Smooth muscle cell (in vitro differentiated cells): ENCODE results near the gene RAB3D. TPM values are rescaled to one million over a fixed set of nuclear protein-coding genes. Genes with fewer than 3 reads are reported as not detected.

Experiments
- DNase-seq: peaks from one replicate; lab custom pipeline; 2025; ENCODE audit not compliant: unreplicated experiment; lab: John Stamatoyannopoulos, UW
- H2AFZ ChIP-seq: fragments of 200-600 bp; sonication (generic); 2 replicates; pipeline ENCODE4 v1.6.0; 2016; ENCODE audit warnings: antibody characterized with exemption, low read depth, mild to moderate bottlenecking
- H3F3A ChIP-seq: fragments of 200-600 bp; sonication (generic); 2 replicates; pipeline ENCODE4 v1.6.0; 2017; ENCODE audit warnings: antibody characterized with exemption, low read depth
- H3K27ac ChIP-seq: fragments of 200-600 bp; sonication (generic); 2 replicates; pipeline ENCODE4 v1.5.1; 2016; ENCODE audit warnings: low read depth, mild to moderate bottlenecking
- H3K27me3 ChIP-seq: fragments of 200-600 bp; sonication (generic); 2 replicates; pipeline ENCODE4 v1.6.1; 2016; ENCODE audit warnings: low read depth, mild to moderate bottlenecking
- H3K36me3 ChIP-seq: fragments of 200-600 bp; sonication (generic); 2 replicates; pipeline ENCODE4 v1.5.1; 2016; ENCODE audit warnings: low read depth
- H3K4me1 ChIP-seq: fragments of 200-600 bp; sonication (generic); 2 replicates; pipeline ENCODE4 v1.5.1; 2016; ENCODE audit warnings: low read depth
- H3K4me2 ChIP-seq: fragments of 200-600 bp; sonication (generic); 2 replicates; pipeline ENCODE4 v1.6.0; 2016; ENCODE audit warnings: mild to moderate bottlenecking
- H3K4me3 ChIP-seq: fragments of 200-600 bp; sonication (generic); 2 replicates; pipeline ENCODE4 v1.5.1; 2016; ENCODE audit warnings: mild to moderate bottlenecking
- H3K79me2 ChIP-seq: fragments of 200-600 bp; sonication (generic); 2 replicates; pipeline ENCODE4 v1.6.0; 2016; ENCODE audit warnings: low read depth, mild to moderate bottlenecking
- H3K9ac ChIP-seq: fragments of 200-600 bp; sonication (generic); 2 replicates; pipeline ENCODE4 v1.6.0; 2016; ENCODE audit warnings: low read depth
- H3K9me3 ChIP-seq: fragments of 200-600 bp; sonication (generic); replicated peaks from 2 replicates; pipeline ENCODE4 v1.5.1; 2016; ENCODE audit warnings: low read depth
- H4K20me1 ChIP-seq: fragments of 200-600 bp; sonication (generic); 2 replicates; pipeline ENCODE4 v1.6.0; 2016; ENCODE audit warnings: low read depth
- WGBS: methylation state at CpG from one replicate; pipeline ENCODE4 v1.1.7; 2016; ENCODE audit warnings: low lambda C conversion rate; 5-methylcytosine and 5-hydroxymethylcytosine counted together
- polyA plus RNA-seq: library from polyadenylated mRNA; unstranded; fragments of >200 nt; fragmentation: Nextera tagmentation; extraction: Ambion mirVana; gene quantifications from 2 replicates; pipeline ENCODE4 v1.2.1, GENCODE V29; 2016
- total RNA-seq: library from RNA; depleted of rRNA; stranded (reverse); fragments of >200 nt; gene quantifications from 2 replicates; pipeline ENCODE4 v1.2.3, GENCODE V29; 2014
- TF ChIP-seq, protein P1 (sequence below): fragments of 200-600 bp; sonication (generic); IDR thresholded peaks from 2 replicates; pipeline ENCODE4 v1.5.1; 2017; ENCODE audit warnings: borderline replicate concordance, mild to moderate bottlenecking, antibody characterized with exemption; ENCODE audit not compliant: insufficient read depth, poor library complexity, severe bottlenecking

RAB3D gene
- total and polyA plus RNA-seq, 2 experiments from 2014 or later: 7.3 to 11.0 TPM

DNA sequence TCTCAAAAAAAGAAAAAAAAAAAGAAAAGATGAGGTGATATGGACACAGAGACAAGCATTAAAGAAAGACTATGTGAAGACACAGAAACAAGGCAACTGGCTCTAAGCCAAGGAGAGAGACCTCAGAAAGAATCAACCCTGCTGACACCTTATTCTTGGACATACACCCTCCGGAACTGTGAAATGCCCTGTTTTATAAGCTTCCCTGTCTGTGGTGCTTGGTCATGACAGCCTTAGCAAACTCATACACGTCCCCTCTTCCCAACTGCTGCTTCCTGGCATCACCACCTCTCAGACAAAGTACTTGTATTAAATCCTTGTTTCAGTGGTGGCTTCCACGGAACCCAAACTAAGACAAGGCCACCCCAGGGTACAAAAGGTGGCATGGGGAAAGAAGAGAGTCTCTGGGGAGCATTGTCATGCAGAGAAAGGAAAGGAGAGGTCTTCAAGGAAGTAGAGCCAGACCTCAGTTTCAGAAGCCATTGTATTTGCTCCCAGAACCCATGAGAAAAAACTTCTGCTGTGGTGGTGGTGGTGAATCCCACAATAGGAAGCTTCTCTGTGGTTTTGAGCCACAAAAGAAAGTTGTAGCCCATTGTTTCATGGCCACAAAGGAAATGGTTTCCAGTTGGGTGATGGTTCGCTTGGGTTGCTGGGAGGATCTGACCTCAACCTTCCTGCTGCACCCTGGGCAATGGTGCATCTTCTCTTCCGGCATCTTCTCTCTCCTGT, 59.8 kb downstream of the RAB3D start:
- Histone ChIP-seq H3K79me2 (no peaks in the 10 kb centered on the region), H3K4me2 (no peak overlapping the region)
- TF ChIP-seq, protein P1, sequence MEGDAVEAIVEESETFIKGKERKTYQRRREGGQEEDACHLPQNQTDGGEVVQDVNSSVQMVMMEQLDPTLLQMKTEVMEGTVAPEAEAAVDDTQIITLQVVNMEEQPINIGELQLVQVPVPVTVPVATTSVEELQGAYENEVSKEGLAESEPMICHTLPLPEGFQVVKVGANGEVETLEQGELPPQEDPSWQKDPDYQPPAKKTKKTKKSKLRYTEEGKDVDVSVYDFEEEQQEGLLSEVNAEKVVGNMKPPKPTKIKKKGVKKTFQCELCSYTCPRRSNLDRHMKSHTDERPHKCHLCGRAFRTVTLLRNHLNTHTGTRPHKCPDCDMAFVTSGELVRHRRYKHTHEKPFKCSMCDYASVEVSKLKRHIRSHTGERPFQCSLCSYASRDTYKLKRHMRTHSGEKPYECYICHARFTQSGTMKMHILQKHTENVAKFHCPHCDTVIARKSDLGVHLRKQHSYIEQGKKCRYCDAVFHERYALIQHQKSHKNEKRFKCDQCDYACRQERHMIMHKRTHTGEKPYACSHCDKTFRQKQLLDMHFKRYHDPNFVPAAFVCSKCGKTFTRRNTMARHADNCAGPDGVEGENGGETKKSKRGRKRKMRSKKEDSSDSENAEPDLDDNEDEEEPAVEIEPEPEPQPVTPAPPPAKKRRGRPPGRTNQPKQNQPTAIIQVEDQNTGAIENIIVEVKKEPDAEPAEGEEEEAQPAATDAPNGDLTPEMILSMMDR: no peak

DNA sequence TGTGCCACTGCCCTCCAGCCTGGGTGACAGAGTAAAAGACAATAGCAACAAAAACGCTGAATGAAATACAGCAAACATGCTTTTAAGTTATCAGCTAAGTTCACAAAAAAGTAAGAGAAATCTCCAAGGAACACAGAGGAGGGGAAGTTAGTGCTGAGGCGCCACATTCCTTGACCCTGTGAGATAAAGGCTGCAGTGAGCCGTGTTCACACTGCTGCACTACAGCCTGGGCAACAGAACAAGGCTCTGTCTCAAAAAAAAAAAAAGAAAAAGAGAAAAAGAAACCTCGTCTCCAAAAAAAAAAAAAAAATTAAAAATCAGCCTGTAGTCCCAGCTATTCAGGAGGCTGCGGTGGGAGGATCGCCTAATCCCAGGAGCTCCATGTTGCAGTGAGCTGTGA, 60.8 kb downstream of the RAB3D start:
- no peak overlapping the region for H3K4me2 ChIP-seq
- no peaks in the 10 kb centered on the region for H3K27me3 ChIP-seq
- H3K4me3 ChIP-seq: no peak overlapping the region
- 67% methylated on average over 6 of the region's 6 CpGs for WGBS
- no peaks in the 10 kb centered on the region for H3K36me3 ChIP-seq
- H3K9me3 ChIP-seq: no peaks in the 10 kb centered on the region
- no peaks in the 10 kb centered on the region for H3F3A ChIP-seq
- no peaks in the 10 kb centered on the region for H3K4me1 ChIP-seq
- no peaks in the 10 kb centered on the region for H3K79me2 ChIP-seq
- H3K27ac ChIP-seq: no peak overlapping the region
- no peak overlapping the region for H2AFZ ChIP-seq
- TF ChIP-seq, protein P1: no peak
- DNase-seq: no peak
- H3K9ac ChIP-seq: no peak overlapping the region
- H4K20me1 ChIP-seq: no peaks in the 10 kb centered on the region

More for the DNA sequence above, 59.8 kb downstream of the RAB3D start:
- H2AFZ ChIP-seq: no peak overlapping the region
- WGBS: 85% methylated on average over 5 of the region's 5 CpGs
- no peaks in the 10 kb centered on the region for H4K20me1 ChIP-seq
- no peaks in the 10 kb centered on the region for H3K9me3 ChIP-seq
- no peaks in the 10 kb centered on the region for H3K4me1 ChIP-seq
- H3F3A ChIP-seq: no peaks in the 10 kb centered on the region
- no peak overlapping the region for H3K4me3 ChIP-seq
- no peak overlapping the region for H3K27ac ChIP-seq
- no peak for DNase-seq
- H3K36me3 ChIP-seq: no peaks in the 10 kb centered on the region
- no peak overlapping the region for H3K9ac ChIP-seq
- no peaks in the 10 kb centered on the region for H3K27me3 ChIP-seq

DNA sequence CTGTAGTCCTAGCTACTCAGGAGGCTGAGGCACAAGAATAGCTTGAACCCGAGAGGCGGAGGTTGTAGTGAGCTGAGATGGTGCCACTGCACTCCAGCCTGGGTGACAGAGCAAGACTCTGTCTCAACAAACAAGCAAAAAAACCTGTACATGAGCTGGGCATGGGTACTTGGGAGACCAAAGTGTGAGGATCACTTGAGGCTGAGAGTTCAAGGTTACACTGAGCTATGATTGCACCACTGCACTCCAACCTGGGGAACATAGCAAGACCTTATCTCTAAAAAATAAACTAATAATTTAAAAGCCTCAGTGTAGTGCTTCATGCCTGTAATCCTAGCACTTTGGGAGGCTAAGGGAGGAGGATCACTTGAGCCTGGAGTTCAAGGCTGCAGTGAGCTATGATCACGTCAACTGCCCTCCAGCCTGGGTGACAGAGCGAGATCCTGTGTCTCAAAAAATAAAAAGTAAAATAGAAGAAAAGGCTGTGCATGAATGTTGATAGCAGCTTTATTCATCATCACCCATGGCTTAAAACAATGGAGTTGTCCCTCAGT, 64.8 kb downstream of the RAB3D start:
- Histone ChIP-seq H3K27me3 (no peaks in the 10 kb centered on the region), H3K27ac (no peak overlapping the region), H3K79me2 (no peaks in the 10 kb centered on the region), H3K4me3 (no peak overlapping the region), H3K4me2 (no peak overlapping the region), H4K20me1 (no peaks in the 10 kb centered on the region), H3K9me3 (no peaks in the 10 kb centered on the region), H2AFZ (no peak overlapping the region), H3K9ac (no peak overlapping the region), H3F3A (no peaks in the 10 kb centered on the region), H3K4me1 (no peaks in the 10 kb centered on the region), H3K36me3 (no peaks in the 10 kb centered on the region)
- DNase-seq: no peak
- WGBS: 76% methylated on average over 4 of the region's 4 CpGs
- TF ChIP-seq, protein P1: no peak
